ENCODE data around the gene ASIP.
"Not testable (repeated sequence)": the region's sequence is repeated elsewhere in the genome, so short reads cannot be mapped to it uniquely, and the experiment has no call there.

ASIP gene

GRCh38 chr20:34240693-34241615 lies at the start of gene ASIP:
Gene ASIP, plus strand, starts transcription at chr20:34241423. Its CDS starts 18,952 bp downstream, at chr20:34260375.
- DNase-seq (ENCODE audit: low read depth), result no peak

DNA sequence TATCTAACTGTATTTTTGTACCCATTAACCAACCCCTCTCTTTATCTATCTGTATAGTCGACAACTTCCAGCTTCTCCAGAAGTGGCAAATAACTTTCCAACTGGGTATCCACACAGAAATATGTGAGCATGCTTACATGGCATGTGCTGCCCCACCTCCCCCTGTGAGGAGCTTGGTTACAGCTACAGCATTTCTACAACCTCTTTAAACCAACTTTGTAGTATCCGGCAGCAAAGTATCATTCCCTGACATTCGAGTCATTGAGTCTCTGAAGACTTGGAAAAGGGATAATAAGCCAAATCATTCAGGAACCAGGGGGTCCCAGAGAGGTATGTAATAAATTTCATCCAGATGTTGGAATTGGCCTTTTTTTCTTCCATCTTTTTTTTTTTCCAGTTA lies 48.2 kb upstream of the ASIP start:
- DNase-seq (ENCODE audit: low read depth), result no peak

GRCh38 chr20:34199183-34199582 lies 42.0 kb upstream of the ASIP start:
- DNase-seq (ENCODE audit: low read depth), result no peak

- DNase-seq (ENCODE audit: low read depth), result no peak
Measured at GRCh38 chr20:34200023-34200422, 41.2 kb upstream of the ASIP start.

- DNase-seq (ENCODE audit: low read depth), result no peak
Measured at GRCh38 chr20:34201531-34201930, 39.7 kb upstream of the ASIP start.

DNA sequence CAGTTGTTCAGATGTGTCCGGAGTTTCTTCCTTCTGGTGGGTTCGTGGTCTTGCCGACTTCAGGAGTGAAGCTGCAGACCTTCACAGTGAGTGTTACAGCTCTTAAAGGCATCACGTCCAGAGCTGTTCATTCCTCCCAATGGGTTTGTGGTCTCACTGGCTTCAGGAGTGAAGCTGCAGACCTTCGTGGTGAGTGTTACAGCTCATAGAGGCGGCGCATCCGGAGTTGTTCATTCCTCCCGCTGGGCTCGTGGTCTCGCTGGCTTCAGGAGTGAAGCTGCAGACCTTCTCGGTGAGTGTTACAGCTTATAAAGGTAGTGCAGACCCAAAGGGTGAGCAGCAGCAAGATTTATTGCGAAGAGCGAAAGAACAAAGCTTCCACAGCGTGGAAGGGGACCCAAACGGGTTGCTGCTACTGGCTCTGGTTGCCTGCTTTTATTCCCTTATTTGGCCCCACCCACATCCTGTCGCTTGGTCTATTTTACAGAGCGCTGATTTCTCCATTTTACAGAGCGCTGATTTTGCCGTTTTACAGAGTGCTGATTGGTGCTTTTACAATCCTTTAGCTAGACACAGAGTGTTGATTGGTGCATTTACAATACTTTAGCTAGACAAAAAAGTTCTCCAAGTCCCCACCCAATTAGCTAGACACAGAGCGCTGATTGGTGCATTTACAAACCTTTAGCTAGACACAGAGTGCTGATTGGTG lies 35.9 kb upstream of the ASIP start:
- DNase-seq (ENCODE audit: low read depth), result not testable (repeated sequence)

DNA sequence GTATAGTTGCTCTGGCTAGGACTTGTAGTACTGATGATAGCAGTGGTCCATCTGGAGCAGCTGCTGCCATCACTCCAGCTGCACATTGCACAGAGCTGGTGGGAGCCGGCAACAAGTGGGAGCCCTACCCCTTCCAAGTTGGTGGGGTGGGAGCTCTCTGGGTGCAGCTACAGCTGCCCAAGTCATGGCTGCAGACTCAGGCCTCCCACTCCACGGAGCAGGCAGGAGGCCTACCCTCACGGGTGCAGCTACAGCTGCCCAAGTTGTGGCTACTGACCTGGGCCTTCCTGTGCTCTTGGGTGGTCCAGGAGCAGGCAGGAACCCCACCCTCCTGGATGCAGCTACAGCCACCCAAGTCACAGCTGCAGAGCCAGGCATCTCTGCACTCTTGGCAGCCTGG lies 32.1 kb upstream of the ASIP start:
- no peak for DNase-seq (ENCODE audit: low read depth)

DNA sequence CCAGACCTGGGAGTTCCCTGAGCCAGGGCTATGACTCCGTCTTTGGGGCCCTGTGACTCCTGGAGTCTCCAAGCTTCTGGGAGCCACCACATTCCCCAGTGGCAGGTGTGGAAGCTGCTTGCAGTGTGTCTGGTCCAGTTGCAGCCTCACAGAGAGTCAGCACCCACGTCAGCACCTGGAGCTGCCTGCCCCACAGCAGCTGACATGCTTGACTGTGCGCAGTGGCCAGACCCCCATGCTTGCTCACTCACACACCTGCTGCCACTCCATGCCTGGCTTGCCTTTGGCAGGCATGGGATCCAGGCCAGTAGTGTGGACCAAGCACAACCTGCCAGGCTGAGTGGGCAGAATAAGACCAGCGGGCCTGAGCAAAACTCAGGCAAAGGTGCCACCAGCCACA lies 31.0 kb upstream of the ASIP start:
- no peak for DNase-seq (ENCODE audit: low read depth)

DNA sequence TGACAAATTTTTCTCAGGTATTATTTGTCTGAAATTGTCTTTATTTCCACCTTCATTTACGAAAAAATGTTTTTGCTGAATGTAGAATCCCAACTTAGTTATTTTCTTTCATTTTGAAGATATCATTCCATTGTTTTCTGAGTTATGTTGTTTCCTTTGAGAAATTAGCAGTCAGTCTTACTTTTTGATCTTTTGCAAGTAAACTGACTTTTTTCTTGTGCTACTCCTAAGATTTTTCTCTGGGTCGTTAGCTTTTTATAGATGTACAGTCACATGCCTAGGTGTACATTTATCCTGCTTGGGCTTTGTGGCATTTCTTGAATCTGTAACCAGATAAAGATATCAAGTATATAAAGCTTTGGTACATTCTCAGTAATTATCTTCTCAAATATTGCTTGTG lies 29.6 kb upstream of the ASIP start:
- DNase-seq (ENCODE audit: low read depth), result no peak

GRCh38 chr20:34213213-34213612 lies 28.0 kb upstream of the ASIP start:
- no peak for DNase-seq (ENCODE audit: low read depth)

GRCh38 chr20:34215711-34216381 lies 25.4 kb upstream of the ASIP start:
- no peak for DNase-seq (ENCODE audit: low read depth)

GRCh38 chr20:34216382-34216742 lies 24.9 kb upstream of the ASIP start:
- DNase-seq (ENCODE audit: low read depth), result no peak

GRCh38 chr20:34220561-34220960 lies 20.7 kb upstream of the ASIP start:
- DNase-seq (ENCODE audit: low read depth), result no peak

DNA sequence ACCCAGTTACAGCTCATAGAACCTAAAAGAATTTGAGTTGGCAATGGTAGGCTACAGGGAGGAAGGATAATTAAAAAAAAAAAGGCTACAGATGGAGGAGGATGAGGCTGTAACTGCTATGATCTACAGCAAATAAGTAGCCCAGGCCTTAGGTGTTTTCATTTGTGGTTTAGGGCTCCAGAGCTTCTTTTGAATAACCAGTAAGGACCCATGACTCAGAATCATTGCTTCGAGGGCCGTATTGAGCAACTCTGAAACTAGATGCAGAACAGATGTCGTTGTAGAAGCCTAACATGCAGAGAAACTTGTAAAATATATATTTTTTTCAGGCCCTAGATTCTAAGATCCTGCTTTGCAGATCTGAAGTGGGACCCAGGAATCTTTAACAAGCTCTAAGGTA lies 19.0 kb upstream of the ASIP start:
- DNase-seq (ENCODE audit: low read depth), result peak; percentile 94

- DNase-seq (ENCODE audit: low read depth), result not testable (repeated sequence)
Measured at GRCh38 chr20:34224251-34224650, 17.0 kb upstream of the ASIP start.

DNA sequence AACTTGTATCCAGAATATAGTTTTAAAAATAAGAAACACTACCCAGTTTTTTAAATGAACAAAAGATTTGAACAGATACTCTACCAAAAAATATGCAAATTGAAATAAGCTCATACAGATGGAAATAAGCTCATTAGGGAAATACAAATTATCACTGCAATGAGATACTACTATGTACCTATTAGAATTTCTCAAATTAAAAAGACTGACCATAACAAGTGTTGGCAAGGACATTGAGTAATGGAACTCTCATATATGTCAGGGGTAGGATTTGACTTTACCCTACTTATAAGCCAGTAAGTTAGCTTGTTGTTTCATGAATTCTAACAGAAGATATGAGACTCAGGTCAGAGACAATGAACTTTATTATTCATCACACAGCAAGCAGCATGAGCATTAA lies 9.6 kb upstream of the ASIP start:
- DNase-seq (ENCODE audit: low read depth), result no peak

DNA sequence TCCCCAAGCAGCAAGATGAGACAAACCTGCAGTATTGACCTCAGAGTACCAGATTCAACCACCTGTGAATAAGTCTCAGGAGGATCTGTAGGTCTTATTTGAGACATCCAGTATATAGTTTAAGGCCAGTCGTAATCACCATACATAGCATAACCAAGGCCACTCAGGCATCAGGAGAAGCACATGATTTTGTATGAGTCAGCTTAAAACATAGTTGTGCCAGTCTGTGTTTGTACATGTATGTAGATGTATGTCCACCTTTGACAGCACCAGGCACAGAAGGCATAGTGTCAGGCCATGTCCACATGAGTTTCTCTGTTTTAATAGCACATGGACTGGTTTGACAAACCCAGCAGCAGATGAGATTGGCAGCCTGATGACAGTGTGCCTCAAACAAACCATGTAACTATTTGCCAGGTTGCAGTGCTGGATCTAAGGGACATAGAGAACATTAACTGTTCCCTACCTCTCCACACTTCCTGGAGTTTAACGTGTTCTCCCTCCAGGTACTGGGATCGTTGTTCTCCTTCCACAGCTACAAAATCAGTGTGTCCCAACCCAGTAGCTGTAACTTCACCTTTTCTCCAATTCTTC lies 8.6 kb upstream of the ASIP start:
- no peak for DNase-seq (ENCODE audit: low read depth)

DNA sequence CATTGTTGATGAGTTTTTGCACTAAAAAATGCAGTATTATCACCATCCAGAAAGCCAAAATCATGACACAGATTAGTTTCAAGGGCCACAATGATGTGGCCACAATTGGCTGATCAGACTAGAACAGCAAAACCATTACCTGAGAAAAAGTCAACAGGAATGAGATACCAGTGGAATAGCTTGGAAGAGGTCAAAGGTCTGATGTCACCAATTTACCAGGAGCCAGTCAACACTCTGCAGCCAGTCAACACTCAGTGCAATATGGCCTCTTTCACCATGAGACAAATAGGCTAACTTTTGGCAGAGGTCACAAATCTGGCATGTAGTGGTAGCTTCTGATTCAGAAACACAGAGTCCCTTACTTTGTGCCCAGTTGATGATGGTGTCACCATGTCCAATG lies 7.5 kb upstream of the ASIP start:
- DNase-seq (ENCODE audit: low read depth), result no peak

GRCh38 chr20:34235875-34236274 lies 5.3 kb upstream of the ASIP start:
- DNase-seq (ENCODE audit: low read depth), result no peak

- DNase-seq (ENCODE audit: low read depth), result no peak
Measured at GRCh38 chr20:34237942-34238341, 3.3 kb upstream of the ASIP start.

- no peak for DNase-seq (ENCODE audit: low read depth)
Measured at GRCh38 chr20:34240121-34240520, 1.1 kb upstream of the ASIP start.

DNA sequence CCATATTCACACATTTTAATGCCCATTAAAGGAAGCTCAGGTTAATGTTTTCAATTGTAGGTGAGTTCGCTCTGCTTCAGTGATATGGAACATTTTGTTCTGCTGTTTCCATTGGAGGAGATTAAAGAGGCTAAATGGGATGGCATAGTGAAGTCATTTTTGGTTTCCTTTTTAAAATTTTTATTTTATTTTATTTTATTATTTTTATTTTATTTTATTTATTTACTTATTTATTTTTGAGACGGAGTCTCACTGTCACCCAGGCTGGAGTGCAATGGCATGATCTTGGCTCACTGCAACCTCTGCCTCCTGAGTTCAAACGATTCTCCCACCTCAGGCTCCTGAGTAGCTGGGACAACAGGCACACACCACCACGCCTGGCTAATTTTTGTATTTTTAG lies 792 bp downstream of the ASIP start:
- DNase-seq (ENCODE audit: low read depth), result not testable (repeated sequence)

GRCh38 chr20:34242879-34243278 lies 1.7 kb downstream of the ASIP start:
- DNase-seq (ENCODE audit: low read depth), result no peak
